ENCODE results near the gene SYVN1. TPM values are rescaled to one million over a fixed set of nuclear protein-coding genes. Genes with fewer than 3 reads are reported as not detected.

Gene SYVN1
- total and polyA plus RNA-seq, 4 donors = 19.9 to 210 (median 56.6) TPM

DNA sequence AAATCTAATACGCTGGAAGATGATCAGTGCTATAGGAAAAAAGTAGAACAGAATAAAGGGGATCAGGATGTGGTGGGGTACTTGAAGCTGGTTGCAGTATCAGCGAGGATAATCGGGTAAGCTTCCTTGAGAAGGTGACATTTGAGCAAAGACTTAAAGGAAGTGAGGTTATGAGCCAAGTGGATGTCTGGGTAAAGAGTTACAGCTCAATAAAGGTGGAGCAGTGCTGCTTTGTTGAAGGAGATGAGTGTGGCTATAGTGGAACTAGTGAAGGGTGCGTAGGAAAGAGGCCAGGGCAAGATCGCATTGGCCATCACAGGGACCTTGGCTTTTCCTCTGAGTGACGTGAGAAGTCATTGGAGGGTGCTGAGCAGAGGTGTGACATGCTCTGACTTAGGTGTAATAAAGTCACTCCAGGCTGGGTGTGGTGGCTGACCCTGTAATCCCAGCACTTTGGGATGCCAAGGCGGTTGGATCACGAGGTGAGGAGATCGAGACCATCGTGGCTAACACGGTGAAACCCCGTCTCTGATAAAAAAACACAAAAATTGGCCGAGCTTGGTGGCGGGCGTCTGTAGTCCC, 2.3 kb upstream of the SYVN1 start:
- no peak overlapping the region for H3K27ac ChIP-seq (ENCODE audit: low read depth in 1 of 2, low read length in 2 of 2)
- 87% methylated on average over 15 of the region's 15 CpGs for WGBS

More for the DNA sequence above, 2.3 kb upstream of the SYVN1 start:
- no peaks in the 10 kb centered on the region for H3K9me3 ChIP-seq (ENCODE audit: control insufficient read depth in 4 of 4, low read length in 3 of 4)
- peaks cover 0 to 37% (median 27%) of the 10 kb centered on the region in 4 donors for H3K4me1 ChIP-seq (ENCODE audit: control insufficient read depth in 4 of 4, insufficient read depth in 4 of 4, low read length in 3 of 4)
- TF ChIP-seq TAF1 (conservative IDR thresholded peaks at IDR 0.05) = no peak
- TF ChIP-seq, protein P1, sequence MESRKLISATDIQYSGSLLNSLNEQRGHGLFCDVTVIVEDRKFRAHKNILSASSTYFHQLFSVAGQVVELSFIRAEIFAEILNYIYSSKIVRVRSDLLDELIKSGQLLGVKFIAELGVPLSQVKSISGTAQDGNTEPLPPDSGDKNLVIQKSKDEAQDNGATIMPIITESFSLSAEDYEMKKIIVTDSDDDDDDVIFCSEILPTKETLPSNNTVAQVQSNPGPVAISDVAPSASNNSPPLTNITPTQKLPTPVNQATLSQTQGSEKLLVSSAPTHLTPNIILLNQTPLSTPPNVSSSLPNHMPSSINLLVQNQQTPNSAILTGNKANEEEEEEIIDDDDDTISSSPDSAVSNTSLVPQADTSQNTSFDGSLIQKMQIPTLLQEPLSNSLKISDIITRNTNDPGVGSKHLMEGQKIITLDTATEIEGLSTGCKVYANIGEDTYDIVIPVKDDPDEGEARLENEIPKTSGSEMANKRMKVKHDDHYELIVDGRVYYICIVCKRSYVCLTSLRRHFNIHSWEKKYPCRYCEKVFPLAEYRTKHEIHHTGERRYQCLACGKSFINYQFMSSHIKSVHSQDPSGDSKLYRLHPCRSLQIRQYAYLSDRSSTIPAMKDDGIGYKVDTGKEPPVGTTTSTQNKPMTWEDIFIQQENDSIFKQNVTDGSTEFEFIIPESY (IDR thresholded peaks at IDR 0.05) = no peak
- no peak for TF ChIP-seq HNF4G (IDR thresholded peaks at IDR 0.05)
- TF ChIP-seq FOXA1 (IDR thresholded peaks at IDR 0.05) = no peak
- no peak for TF ChIP-seq RAD21 (IDR thresholded peaks at IDR 0.05)
- TF ChIP-seq, protein P2, sequence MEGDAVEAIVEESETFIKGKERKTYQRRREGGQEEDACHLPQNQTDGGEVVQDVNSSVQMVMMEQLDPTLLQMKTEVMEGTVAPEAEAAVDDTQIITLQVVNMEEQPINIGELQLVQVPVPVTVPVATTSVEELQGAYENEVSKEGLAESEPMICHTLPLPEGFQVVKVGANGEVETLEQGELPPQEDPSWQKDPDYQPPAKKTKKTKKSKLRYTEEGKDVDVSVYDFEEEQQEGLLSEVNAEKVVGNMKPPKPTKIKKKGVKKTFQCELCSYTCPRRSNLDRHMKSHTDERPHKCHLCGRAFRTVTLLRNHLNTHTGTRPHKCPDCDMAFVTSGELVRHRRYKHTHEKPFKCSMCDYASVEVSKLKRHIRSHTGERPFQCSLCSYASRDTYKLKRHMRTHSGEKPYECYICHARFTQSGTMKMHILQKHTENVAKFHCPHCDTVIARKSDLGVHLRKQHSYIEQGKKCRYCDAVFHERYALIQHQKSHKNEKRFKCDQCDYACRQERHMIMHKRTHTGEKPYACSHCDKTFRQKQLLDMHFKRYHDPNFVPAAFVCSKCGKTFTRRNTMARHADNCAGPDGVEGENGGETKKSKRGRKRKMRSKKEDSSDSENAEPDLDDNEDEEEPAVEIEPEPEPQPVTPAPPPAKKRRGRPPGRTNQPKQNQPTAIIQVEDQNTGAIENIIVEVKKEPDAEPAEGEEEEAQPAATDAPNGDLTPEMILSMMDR (IDR thresholded peaks at IDR 0.05; ENCODE audit: low read depth, low read length, missing input control) = no peak
- TF ChIP-seq, protein P3, sequence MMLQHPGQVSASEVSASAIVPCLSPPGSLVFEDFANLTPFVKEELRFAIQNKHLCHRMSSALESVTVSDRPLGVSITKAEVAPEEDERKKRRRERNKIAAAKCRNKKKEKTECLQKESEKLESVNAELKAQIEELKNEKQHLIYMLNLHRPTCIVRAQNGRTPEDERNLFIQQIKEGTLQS (IDR thresholded peaks at IDR 0.05) = no peak
- TF ChIP-seq JUND (IDR thresholded peaks at IDR 0.05) = no peak
- TF ChIP-seq, protein P4, sequence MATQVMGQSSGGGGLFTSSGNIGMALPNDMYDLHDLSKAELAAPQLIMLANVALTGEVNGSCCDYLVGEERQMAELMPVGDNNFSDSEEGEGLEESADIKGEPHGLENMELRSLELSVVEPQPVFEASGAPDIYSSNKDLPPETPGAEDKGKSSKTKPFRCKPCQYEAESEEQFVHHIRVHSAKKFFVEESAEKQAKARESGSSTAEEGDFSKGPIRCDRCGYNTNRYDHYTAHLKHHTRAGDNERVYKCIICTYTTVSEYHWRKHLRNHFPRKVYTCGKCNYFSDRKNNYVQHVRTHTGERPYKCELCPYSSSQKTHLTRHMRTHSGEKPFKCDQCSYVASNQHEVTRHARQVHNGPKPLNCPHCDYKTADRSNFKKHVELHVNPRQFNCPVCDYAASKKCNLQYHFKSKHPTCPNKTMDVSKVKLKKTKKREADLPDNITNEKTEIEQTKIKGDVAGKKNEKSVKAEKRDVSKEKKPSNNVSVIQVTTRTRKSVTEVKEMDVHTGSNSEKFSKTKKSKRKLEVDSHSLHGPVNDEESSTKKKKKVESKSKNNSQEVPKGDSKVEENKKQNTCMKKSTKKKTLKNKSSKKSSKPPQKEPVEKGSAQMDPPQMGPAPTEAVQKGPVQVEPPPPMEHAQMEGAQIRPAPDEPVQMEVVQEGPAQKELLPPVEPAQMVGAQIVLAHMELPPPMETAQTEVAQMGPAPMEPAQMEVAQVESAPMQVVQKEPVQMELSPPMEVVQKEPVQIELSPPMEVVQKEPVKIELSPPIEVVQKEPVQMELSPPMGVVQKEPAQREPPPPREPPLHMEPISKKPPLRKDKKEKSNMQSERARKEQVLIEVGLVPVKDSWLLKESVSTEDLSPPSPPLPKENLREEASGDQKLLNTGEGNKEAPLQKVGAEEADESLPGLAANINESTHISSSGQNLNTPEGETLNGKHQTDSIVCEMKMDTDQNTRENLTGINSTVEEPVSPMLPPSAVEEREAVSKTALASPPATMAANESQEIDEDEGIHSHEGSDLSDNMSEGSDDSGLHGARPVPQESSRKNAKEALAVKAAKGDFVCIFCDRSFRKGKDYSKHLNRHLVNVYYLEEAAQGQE (IDR thresholded peaks at IDR 0.05) = no peak
- TF ChIP-seq SP1 (IDR thresholded peaks at IDR 0.05) = no peak
- TF ChIP-seq FOXA2 (IDR thresholded peaks at IDR 0.05) = no peak
- no peak for TF ChIP-seq YY1 (IDR thresholded peaks at IDR 0.05)
- no peak for TF ChIP-seq HNF4A (conservative IDR thresholded peaks at IDR 0.05)
- no peak for TF ChIP-seq EGR1 (IDR thresholded peaks at IDR 0.05; ENCODE audit: low read depth in 2 of 2)
- TF ChIP-seq, protein P5, sequence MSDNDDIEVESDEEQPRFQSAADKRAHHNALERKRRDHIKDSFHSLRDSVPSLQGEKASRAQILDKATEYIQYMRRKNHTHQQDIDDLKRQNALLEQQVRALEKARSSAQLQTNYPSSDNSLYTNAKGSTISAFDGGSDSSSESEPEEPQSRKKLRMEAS (IDR thresholded peaks at IDR 0.05) = no peak
- no peak for TF ChIP-seq GABPA (IDR thresholded peaks at IDR 0.05 in 1 of 2, conservative IDR thresholded peaks at IDR 0.05 in 1 of 2)
- TF ChIP-seq NR2F2 (IDR thresholded peaks at IDR 0.05) = no peak
- TF ChIP-seq RXRA (IDR thresholded peaks at IDR 0.05) = no peak
- no peak for DNase-seq (ENCODE audit: low spot score)
- no peak overlapping the region for H3K4me3 ChIP-seq (ENCODE audit: low read depth in 1 of 3, low read length in 3 of 3)
- H3K36me3 ChIP-seq (ENCODE audit: control insufficient read depth in 4 of 4, insufficient read depth in 3 of 4, low read depth in 1 of 4, low read length in 3 of 4) = peaks cover 9 to 14% (median 11%) of the 10 kb centered on the region in 4 donors
- H3K27me3 ChIP-seq (ENCODE audit: control insufficient read depth in 4 of 4, insufficient read depth in 4 of 4, low read length in 3 of 4) = no peaks in the 10 kb centered on the region
- no peak overlapping the region for H3K9ac ChIP-seq (ENCODE audit: low read depth in 1 of 2, low read length in 2 of 2)

All from liver (tissue), 9 donors.